GM23338 (cell line): Measurements from ENCODE around the gene PNPLA1. TPM values are rescaled to one million over a fixed set of nuclear protein-coding genes. Genes with fewer than 3 reads are reported as not detected.

Source experiments
- ATAC-seq: fragments of 200-7000 bp; cut with Tn5 transposase; 3 replicates; pipeline ENCODE4 v1.9.1; 2020
- DNase-seq: peaks from one replicate; pipeline ENCODE4 v3.0.0-alpha.2; 2015; ENCODE audit warnings: low spot score
- H2AFZ ChIP-seq: fragments of 200-600 bp; sonication (generic); 2 replicates; pipeline ENCODE4 v1.8.0; 2016; ENCODE audit warnings: antibody characterized with exemption, mild to moderate bottlenecking, moderate library complexity
- H3F3A ChIP-seq: fragments of 200-600 bp; sonication (generic); replicated peaks from 2 replicates; pipeline ENCODE4 v1.8.0; 2017; ENCODE audit warnings: antibody characterized with exemption, mixed run types, low read depth
- H3K27ac ChIP-seq: fragments of 200-600 bp; sonication (generic); 2 replicates; pipeline ENCODE4 v1.6.1; 2016; ENCODE audit warnings: low read depth
- H3K27me3 ChIP-seq: fragments of 200-600 bp; sonication (generic); 2 replicates; pipeline ENCODE4 v1.8.0; 2016; ENCODE audit warnings: mild to moderate bottlenecking, mixed run types, moderate library complexity; ENCODE audit not compliant: insufficient read depth
- H3K36me3 ChIP-seq: fragments of 200-600 bp; sonication (generic); 2 replicates; pipeline ENCODE4 v1.8.0; 2016; ENCODE audit warnings: mild to moderate bottlenecking; ENCODE audit not compliant: insufficient read depth
- H3K4me1 ChIP-seq: fragments of 200-600 bp; sonication (generic); 2 replicates; pipeline ENCODE4 v1.8.0; 2016; ENCODE audit warnings: mild to moderate bottlenecking, moderate library complexity; ENCODE audit not compliant: insufficient read depth
- H3K4me2 ChIP-seq: fragments of 200-600 bp; sonication (generic); 2 replicates; pipeline ENCODE4 v1.7.1; 2017; ENCODE audit warnings: mixed run types
- H3K4me3 ChIP-seq: fragments of 200-600 bp; sonication (generic); 2 replicates; pipeline ENCODE4 v1.6.1; 2016; ENCODE audit warnings: mixed run types
- H3K79me2 ChIP-seq: fragments of 200-600 bp; sonication (generic); replicated peaks from 2 replicates; pipeline ENCODE4 v1.8.0; 2017; ENCODE audit warnings: mild to moderate bottlenecking; ENCODE audit not compliant: insufficient read depth
- H3K9me2 ChIP-seq: fragments of 200-600 bp; sonication (generic); 2 replicates; pipeline ENCODE4 v1.8.0; 2017; ENCODE audit not compliant: insufficient read depth
- H4K20me1 ChIP-seq: fragments of 200-600 bp; sonication (generic); replicated peaks from 2 replicates; pipeline ENCODE4 v1.8.0; 2017; ENCODE audit warnings: mild to moderate bottlenecking; ENCODE audit not compliant: insufficient read depth
- H3K27ac Mint-ChIP-seq: 2 replicates; pipeline ENCODE4 v1.8.0; 2020; ENCODE audit warnings: inconsistent platforms, mild to moderate bottlenecking, moderate library complexity, mixed read lengths
- H3K27me3 Mint-ChIP-seq: 3 replicates; pipeline ENCODE4 v1.8.0; 2022; ENCODE audit warnings: low read depth, mild to moderate bottlenecking, moderate library complexity, mixed read lengths, inconsistent platforms; ENCODE audit not compliant: insufficient read depth, poor library complexity
- H3K36me3 Mint-ChIP-seq: 3 replicates; pipeline ENCODE4 v1.8.0; 2021; ENCODE audit warnings: low read depth, mild to moderate bottlenecking, inconsistent platforms, moderate library complexity, mixed read lengths
- H3K4me1 Mint-ChIP-seq: 3 replicates; pipeline ENCODE4 v1.8.0; 2020; ENCODE audit warnings: mild to moderate bottlenecking, inconsistent platforms, mixed read lengths
- H3K4me3 Mint-ChIP-seq: 3 replicates; pipeline ENCODE4 v1.8.0; 2021; ENCODE audit warnings: moderate library complexity, mild to moderate bottlenecking, inconsistent platforms, mixed read lengths
- H3K9me3 Mint-ChIP-seq: 3 replicates; pipeline ENCODE4 v1.8.0; 2020; ENCODE audit warnings: moderate library complexity, mild to moderate bottlenecking, inconsistent platforms, mixed read lengths
- CREB1 ChIP-seq: fragments of 250-450 bp; sonication (Bioruptor Pico); IDR thresholded peaks from 2 replicates; pipeline ENCODE4 v1.5.0; 2020; ENCODE audit warnings: low read depth, mild to moderate bottlenecking, moderate library complexity
- ETS1 ChIP-seq: IDR thresholded peaks from 2 replicates; pipeline ENCODE4 v1.6.1; 2016; ENCODE audit warnings: antibody characterized with exemption
- EZH2 ChIP-seq: fragments of 200-600 bp; sonication (generic); IDR thresholded peaks from one replicate; pipeline ENCODE4 v1.8.0; 2017; ENCODE audit warnings: antibody characterized with exemption, mild to moderate bottlenecking, low read depth; ENCODE audit not compliant: unreplicated experiment
- NANOG ChIP-seq: IDR thresholded peaks from 2 replicates; pipeline ENCODE4 v1.6.1; 2016; ENCODE audit warnings: antibody characterized with exemption, borderline replicate concordance
- polyA plus RNA-seq: library from polyadenylated mRNA; unstranded; fragments of >200 nt; fragmentation: Nextera tagmentation; extraction: Ambion mirVana; gene quantifications from 2 replicates; pipeline ENCODE4 v1.2.1, GENCODE V29; 2016
- total RNA-seq: library from RNA; depleted of rRNA; stranded (reverse); fragments of >200 nt; shearing (Covaris generic); gene quantifications from 2 replicates; pipeline ENCODE4 v1.2.3, GENCODE V29; 2014
- TF ChIP-seq, protein P1 (sequence below): fragments of 250-450 bp; sonication (Bioruptor Pico); IDR thresholded peaks from 2 replicates; pipeline ENCODE4 v1.5.0; 2020; ENCODE audit warnings: mild to moderate bottlenecking, moderate library complexity
- TF ChIP-seq, protein P2 (sequence below): IDR thresholded peaks from one replicate; pipeline ENCODE4 v1.6.1; 2018; ENCODE audit warnings: antibody characterized with exemption; ENCODE audit not compliant: unreplicated experiment

The PNPLA1 gene
- total and polyA plus RNA-seq, 2 experiments from 2014 or later: not detected

DNA sequence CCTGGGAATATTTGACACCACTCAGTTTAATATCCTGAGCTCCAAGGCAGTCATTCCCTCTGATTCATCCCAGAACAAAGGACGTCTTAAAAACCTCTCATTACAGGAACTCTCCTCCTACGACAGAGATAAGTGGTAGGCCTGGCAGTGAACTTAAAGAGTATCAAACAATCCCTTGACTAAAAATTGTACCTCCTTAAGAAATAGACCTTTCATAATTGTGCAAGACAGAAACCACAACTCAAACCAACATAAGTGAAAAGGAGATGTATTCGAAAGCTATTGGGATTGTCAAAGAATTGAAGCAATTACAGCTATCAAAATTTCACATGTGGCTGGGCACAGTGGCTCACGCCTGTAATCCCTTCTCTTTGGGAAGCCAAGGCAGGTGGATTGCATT, 86.0 kb downstream of the PNPLA1 start:
- no peak overlapping the region for H2AFZ ChIP-seq
- no peaks in the 10 kb centered on the region for H4K20me1 ChIP-seq
- no peaks in the 10 kb centered on the region for H3K36me3 ChIP-seq
- no peaks in the 10 kb centered on the region; the same call in 2 of the 3 replicates for H3K36me3 Mint-ChIP-seq
- TF ChIP-seq, protein P1, sequence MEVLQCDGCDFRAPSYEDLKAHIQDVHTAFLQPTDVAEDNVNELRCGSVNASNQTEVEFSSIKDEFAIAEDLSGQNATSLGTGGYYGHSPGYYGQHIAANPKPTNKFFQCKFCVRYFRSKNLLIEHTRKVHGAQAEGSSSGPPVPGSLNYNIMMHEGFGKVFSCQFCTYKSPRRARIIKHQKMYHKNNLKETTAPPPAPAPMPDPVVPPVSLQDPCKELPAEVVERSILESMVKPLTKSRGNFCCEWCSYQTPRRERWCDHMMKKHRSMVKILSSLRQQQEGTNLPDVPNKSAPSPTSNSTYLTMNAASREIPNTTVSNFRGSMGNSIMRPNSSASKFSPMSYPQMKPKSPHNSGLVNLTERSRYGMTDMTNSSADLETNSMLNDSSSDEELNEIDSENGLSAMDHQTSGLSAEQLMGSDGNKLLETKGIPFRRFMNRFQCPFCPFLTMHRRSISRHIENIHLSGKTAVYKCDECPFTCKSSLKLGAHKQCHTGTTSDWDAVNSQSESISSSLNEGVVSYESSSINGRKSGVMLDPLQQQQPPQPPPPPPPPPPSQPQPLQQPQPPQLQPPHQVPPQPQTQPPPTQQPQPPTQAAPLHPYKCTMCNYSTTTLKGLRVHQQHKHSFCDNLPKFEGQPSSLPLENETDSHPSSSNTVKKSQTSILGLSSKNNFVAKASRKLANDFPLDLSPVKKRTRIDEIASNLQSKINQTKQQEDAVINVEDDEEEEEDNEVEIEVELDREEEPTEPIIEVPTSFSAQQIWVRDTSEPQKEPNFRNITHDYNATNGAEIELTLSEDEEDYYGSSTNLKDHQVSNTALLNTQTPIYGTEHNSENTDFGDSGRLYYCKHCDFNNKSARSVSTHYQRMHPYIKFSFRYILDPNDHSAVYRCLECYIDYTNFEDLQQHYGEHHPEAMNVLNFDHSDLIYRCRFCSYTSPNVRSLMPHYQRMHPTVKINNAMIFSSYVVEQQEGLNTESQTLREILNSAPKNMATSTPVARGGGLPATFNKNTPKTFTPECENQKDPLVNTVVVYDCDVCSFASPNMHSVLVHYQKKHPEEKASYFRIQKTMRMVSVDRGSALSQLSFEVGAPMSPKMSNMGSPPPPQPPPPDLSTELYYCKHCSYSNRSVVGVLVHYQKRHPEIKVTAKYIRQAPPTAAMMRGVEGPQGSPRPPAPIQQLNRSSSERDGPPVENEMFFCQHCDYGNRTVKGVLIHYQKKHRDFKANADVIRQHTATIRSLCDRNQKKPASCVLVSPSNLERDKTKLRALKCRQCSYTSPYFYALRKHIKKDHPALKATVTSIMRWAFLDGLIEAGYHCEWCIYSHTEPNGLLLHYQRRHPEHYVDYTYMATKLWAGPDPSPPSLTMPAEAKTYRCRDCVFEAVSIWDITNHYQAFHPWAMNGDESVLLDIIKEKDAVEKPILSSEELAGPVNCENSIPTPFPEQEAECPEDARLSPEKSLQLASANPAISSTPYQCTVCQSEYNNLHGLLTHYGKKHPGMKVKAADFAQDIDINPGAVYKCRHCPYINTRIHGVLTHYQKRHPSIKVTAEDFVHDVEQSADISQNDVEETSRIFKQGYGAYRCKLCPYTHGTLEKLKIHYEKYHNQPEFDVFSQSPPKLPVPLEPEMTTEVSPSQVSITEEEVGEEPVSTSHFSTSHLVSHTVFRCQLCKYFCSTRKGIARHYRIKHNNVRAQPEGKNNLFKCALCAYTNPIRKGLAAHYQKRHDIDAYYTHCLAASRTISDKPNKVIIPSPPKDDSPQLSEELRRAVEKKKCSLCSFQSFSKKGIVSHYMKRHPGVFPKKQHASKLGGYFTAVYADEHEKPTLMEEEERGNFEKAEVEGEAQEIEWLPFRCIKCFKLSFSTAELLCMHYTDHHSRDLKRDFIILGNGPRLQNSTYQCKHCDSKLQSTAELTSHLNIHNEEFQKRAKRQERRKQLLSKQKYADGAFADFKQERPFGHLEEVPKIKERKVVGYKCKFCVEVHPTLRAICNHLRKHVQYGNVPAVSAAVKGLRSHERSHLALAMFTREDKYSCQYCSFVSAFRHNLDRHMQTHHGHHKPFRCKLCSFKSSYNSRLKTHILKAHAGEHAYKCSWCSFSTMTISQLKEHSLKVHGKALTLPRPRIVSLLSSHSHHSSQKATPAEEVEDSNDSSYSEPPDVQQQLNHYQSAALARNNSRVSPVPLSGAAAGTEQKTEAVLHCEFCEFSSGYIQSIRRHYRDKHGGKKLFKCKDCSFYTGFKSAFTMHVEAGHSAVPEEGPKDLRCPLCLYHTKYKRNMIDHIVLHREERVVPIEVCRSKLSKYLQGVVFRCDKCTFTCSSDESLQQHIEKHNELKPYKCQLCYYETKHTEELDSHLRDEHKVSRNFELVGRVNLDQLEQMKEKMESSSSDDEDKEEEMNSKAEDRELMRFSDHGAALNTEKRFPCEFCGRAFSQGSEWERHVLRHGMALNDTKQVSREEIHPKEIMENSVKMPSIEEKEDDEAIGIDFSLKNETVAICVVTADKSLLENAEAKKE (CRISPR knock-in tag): no peak
- no peak overlapping the region for H3K27ac ChIP-seq
- H3K4me3 Mint-ChIP-seq: no peak overlapping the region
- H3K4me1 Mint-ChIP-seq: no peaks in the 10 kb centered on the region
- H3K9me3 Mint-ChIP-seq: no peaks in the 10 kb centered on the region; the same call in 1 of the 3 replicates
- no peaks in the 10 kb centered on the region for H3K9me2 ChIP-seq
- no peaks in the 10 kb centered on the region for H3K27me3 ChIP-seq
- ATAC-seq (no peak), DNase-seq (no peak)
- no peak overlapping the region for H3K4me2 ChIP-seq
- no peak overlapping the region for H3K27ac Mint-ChIP-seq
- H3K27me3 Mint-ChIP-seq: peaks cover 6% of the 10 kb centered on the region
- no peaks in the 10 kb centered on the region for H3F3A ChIP-seq
- no peaks in the 10 kb centered on the region for H3K4me1 ChIP-seq
- H3K4me3 ChIP-seq: no peak overlapping the region
- H3K79me2 ChIP-seq: no peaks in the 10 kb centered on the region

DNA sequence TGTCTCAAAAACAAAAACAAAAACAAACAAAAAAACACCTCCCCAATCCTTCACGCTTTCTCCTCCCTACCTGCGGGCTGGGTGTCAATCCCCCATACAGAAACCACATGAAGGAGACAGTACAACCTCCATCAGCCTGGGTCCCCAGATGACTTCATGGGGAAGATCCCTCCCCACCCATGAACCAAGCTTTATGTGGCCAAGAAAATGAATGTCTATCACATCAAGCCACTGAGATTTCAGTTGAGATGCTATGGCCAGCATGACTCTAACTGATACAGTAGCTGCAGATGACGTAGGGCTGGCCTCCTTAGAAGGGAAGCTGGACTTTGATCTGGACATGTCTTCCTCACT, 88.0 kb downstream of the PNPLA1 start:
- no peaks in the 10 kb centered on the region for H3K9me2 ChIP-seq
- H3K36me3 Mint-ChIP-seq: no peaks in the 10 kb centered on the region; the same call in 2 of the 3 replicates
- no peak overlapping the region for H3K27ac Mint-ChIP-seq
- no peaks in the 10 kb centered on the region for H3K4me1 ChIP-seq
- no peak overlapping the region for H3K4me3 Mint-ChIP-seq
- no peaks in the 10 kb centered on the region for H3K79me2 ChIP-seq
- H3K4me3 ChIP-seq: no peak overlapping the region
- no peak overlapping the region for H2AFZ ChIP-seq
- no peak overlapping the region for H3K27ac ChIP-seq
- no peaks in the 10 kb centered on the region for H3K4me1 Mint-ChIP-seq
- DNase-seq (no peak), ATAC-seq (no peak)
- no peak overlapping the region for H3K4me2 ChIP-seq
- H4K20me1 ChIP-seq: no peaks in the 10 kb centered on the region
- H3K27me3 ChIP-seq: no peaks in the 10 kb centered on the region
- no peaks in the 10 kb centered on the region for H3K36me3 ChIP-seq
- H3K9me3 Mint-ChIP-seq: no peaks in the 10 kb centered on the region; the same call in 1 of the 3 replicates
- no peaks in the 10 kb centered on the region for H3F3A ChIP-seq
- H3K27me3 Mint-ChIP-seq: no peaks in the 10 kb centered on the region
- TF ChIP-seq ETS1 (no peak), CREB1 (CRISPR knock-in tag) (no peak), NANOG (no peak), EZH2 (no peak)
- TF ChIP-seq, protein P2, sequence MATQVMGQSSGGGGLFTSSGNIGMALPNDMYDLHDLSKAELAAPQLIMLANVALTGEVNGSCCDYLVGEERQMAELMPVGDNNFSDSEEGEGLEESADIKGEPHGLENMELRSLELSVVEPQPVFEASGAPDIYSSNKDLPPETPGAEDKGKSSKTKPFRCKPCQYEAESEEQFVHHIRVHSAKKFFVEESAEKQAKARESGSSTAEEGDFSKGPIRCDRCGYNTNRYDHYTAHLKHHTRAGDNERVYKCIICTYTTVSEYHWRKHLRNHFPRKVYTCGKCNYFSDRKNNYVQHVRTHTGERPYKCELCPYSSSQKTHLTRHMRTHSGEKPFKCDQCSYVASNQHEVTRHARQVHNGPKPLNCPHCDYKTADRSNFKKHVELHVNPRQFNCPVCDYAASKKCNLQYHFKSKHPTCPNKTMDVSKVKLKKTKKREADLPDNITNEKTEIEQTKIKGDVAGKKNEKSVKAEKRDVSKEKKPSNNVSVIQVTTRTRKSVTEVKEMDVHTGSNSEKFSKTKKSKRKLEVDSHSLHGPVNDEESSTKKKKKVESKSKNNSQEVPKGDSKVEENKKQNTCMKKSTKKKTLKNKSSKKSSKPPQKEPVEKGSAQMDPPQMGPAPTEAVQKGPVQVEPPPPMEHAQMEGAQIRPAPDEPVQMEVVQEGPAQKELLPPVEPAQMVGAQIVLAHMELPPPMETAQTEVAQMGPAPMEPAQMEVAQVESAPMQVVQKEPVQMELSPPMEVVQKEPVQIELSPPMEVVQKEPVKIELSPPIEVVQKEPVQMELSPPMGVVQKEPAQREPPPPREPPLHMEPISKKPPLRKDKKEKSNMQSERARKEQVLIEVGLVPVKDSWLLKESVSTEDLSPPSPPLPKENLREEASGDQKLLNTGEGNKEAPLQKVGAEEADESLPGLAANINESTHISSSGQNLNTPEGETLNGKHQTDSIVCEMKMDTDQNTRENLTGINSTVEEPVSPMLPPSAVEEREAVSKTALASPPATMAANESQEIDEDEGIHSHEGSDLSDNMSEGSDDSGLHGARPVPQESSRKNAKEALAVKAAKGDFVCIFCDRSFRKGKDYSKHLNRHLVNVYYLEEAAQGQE: no peak
